Activated T-helper 1 cell treated with Interleukin-2 at 50 U/mL for 16 hours (primary cell): ENCODE data around the gene TM4SF20.
"Not testable (repeated sequence)": the region's sequence is repeated elsewhere in the genome, so short reads cannot be mapped to it uniquely, and the experiment has no call there.

ENCODE experiments used
- DNase-seq: peaks from one replicate; pipeline ENCODE4 v3.0.0-alpha.2; 2020; ENCODE audit warnings: low read depth

Gene TM4SF20

GRCh38 chr2:227398684-227399670 lies 19.9 kb upstream of the TM4SF20 start:
- DNase-seq: no peak

GRCh38 chr2:227397562-227397961 lies 18.5 kb upstream of the TM4SF20 start:
- DNase-seq: no peak

GRCh38 chr2:227395556-227395955 lies 16.4 kb upstream of the TM4SF20 start:
- DNase-seq: no peak

- no peak for DNase-seq
These were observed 15.3 kb upstream of the TM4SF20 start for GRCh38 chr2:227394401-227394800.

GRCh38 chr2:227390468-227391256 lies 11.6 kb upstream of the TM4SF20 start:
- no peak for DNase-seq

- DNase-seq: no peak
These were observed 10.6 kb upstream of the TM4SF20 start for GRCh38 chr2:227389661-227390060.

GRCh38 chr2:227389231-227389630 lies 10.1 kb upstream of the TM4SF20 start:
- DNase-seq: no peak

- no peak for DNase-seq
These were observed 9.5 kb upstream of the TM4SF20 start for GRCh38 chr2:227388537-227389011.

GRCh38 chr2:227387583-227387982 lies 8.5 kb upstream of the TM4SF20 start, which contains the start of gene SCYGR1:
Gene SCYGR1 (minus strand): TSS chr2:227387949. CDS start chr2:227387949, 0 bp downstream.
- DNase-seq: not testable (repeated sequence)

GRCh38 chr2:227386630-227387029 lies 7.5 kb upstream of the TM4SF20 start:
- DNase-seq: no peak

GRCh38 chr2:227383686-227384085 lies 4.6 kb upstream of the TM4SF20 start:
- DNase-seq: no peak

GRCh38 chr2:227382241-227382835 lies 3.2 kb upstream of the TM4SF20 start:
- DNase-seq: not testable (repeated sequence)

GRCh38 chr2:227378371-227378782 lies 729 bp downstream of the TM4SF20 start:
- no peak for DNase-seq

GRCh38 chr2:227377467-227378351 lies 1.4 kb downstream of the TM4SF20 start:
- no peak for DNase-seq

GRCh38 chr2:227376656-227377396 lies 2.3 kb downstream of the TM4SF20 start:
- DNase-seq: no peak

- no peak for DNase-seq
These were observed 4.9 kb downstream of the TM4SF20 start for GRCh38 chr2:227374158-227374557.

- DNase-seq: no peak
These were observed 5.7 kb downstream of the TM4SF20 start for GRCh38 chr2:227373389-227373788.

GRCh38 chr2:227370791-227371312 lies 8.3 kb downstream of the TM4SF20 start:
- no peak for DNase-seq

GRCh38 chr2:227370092-227370491 lies 9.0 kb downstream of the TM4SF20 start:
- DNase-seq: no peak

GRCh38 chr2:227368574-227368973 lies 10.5 kb downstream of the TM4SF20 start:
- DNase-seq: no peak
